GM06990 (cell line): ENCODE measurements around the gene CSAG1.
"Not testable (repeated sequence)": the region's sequence is repeated elsewhere in the genome, so short reads cannot be mapped to it uniquely, and the experiment has no call there.

Experiments used
- DNase-seq: peaks from one replicate; pipeline ENCODE4 v3.0.0-alpha.2; 2011; ENCODE audit not compliant: insufficient read length; ENCODE audit errors: extremely low read depth
- H3K27me3 ChIP-seq: replicated peaks from 2 replicates; pipeline ENCODE4 v1.6.0; 2011; ENCODE audit warnings: low read length; ENCODE audit not compliant: control insufficient read depth, insufficient read depth
- H3K36me3 ChIP-seq: 2 replicates; pipeline ENCODE4 v1.5.1; 2011; ENCODE audit warnings: low read length; ENCODE audit not compliant: control insufficient read depth, insufficient read depth
- H3K4me3 ChIP-seq: replicated peaks from 2 replicates; pipeline ENCODE4 v1.5.1; 2011; ENCODE audit warnings: low read depth, mild to moderate bottlenecking, control low read depth, low read length
- TF ChIP-seq, protein P1 (sequence below): IDR thresholded peaks from 2 replicates; pipeline ENCODE4 v1.5.1; 2011; ENCODE audit warnings: low read length, control low read depth, mild to moderate bottlenecking, inconsistent platforms; ENCODE audit not compliant: insufficient read depth, poor library complexity, severe bottlenecking

The CSAG1 gene

DNA sequence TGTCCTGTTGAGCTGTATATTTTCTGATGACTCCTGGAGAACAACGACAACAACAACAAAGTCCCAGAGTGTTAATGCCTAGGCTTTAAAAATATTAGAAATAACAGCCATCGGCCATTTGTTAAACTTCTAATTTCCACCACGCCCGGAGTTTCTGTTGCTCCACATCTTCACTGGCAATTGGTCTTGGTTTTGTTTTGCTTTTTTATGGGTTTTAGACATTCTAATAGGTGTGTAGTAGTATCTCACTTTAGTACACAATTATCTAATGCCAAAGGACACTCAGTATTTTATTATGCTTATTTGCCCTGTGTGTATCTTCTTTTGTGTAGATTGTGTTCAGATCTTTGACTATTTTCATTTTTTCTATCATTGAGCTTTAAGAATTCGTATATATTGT is 5.0 kb upstream of the CSAG1 start:
- H3K36me3 ChIP-seq = no peaks in the 10 kb centered on the region
- H3K4me3 ChIP-seq = no peak overlapping the region
- DNase-seq = no peak
- H3K27me3 ChIP-seq = no peaks in the 10 kb centered on the region
- TF ChIP-seq, protein P1, sequence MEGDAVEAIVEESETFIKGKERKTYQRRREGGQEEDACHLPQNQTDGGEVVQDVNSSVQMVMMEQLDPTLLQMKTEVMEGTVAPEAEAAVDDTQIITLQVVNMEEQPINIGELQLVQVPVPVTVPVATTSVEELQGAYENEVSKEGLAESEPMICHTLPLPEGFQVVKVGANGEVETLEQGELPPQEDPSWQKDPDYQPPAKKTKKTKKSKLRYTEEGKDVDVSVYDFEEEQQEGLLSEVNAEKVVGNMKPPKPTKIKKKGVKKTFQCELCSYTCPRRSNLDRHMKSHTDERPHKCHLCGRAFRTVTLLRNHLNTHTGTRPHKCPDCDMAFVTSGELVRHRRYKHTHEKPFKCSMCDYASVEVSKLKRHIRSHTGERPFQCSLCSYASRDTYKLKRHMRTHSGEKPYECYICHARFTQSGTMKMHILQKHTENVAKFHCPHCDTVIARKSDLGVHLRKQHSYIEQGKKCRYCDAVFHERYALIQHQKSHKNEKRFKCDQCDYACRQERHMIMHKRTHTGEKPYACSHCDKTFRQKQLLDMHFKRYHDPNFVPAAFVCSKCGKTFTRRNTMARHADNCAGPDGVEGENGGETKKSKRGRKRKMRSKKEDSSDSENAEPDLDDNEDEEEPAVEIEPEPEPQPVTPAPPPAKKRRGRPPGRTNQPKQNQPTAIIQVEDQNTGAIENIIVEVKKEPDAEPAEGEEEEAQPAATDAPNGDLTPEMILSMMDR = no peak

DNA sequence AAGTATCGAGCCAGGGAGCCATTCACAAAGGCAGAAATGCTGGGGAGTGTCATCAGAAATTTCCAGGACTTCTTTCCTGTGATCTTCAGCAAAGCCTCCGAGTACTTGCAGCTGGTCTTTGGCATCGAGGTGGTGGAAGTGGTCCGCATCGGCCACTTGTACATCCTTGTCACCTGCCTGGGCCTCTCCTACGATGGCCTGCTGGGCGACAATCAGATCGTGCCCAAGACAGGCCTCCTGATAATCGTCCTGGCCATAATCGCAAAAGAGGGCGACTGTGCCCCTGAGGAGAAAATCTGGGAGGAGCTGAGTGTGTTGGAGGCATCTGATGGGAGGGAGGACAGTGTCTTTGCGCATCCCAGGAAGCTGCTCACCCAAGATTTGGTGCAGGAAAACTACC is 3.0 kb upstream of the CSAG1 start:
- H3K4me3 ChIP-seq, DNase-seq, H3K27me3 ChIP-seq, H3K36me3 ChIP-seq: not testable (repeated sequence)

DNA sequence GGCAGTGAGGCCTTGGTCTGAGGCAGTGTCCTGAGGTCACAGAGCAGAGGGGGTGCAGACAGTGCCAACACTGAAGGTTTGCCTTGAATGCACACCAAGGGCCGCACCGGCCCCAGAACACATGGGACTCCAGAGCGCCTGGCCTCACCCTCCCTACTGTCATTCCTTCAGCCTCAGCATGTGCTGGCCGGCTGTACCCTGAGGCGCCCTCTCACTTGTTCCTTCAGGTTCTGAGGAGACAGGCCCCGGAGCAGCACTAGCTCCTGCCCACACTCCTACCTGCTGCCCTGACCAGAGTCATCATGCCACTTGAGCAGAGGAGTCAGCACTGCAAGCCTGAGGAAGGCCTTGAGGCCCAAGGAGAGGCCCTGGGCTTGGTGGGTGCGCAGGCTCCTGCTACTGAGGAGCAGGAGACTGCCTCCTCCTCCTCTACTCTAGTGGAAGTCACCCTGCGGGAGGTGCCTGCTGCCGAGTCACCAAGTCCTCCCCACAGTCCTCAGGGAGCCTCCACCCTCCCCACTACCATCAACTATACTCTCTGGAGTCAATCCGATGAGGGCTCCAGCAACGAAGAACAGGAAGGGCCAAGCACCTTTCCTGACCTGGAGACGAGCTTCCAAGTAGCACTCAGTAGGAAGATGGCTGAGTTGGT is 2.5 kb upstream of the CSAG1 start:
- H3K36me3 ChIP-seq = no peaks in the 10 kb centered on the region
- no peak for DNase-seq
- no peaks in the 10 kb centered on the region for H3K27me3 ChIP-seq
- TF ChIP-seq, protein P1 = no peak
- H3K4me3 ChIP-seq = no peak overlapping the region

DNA sequence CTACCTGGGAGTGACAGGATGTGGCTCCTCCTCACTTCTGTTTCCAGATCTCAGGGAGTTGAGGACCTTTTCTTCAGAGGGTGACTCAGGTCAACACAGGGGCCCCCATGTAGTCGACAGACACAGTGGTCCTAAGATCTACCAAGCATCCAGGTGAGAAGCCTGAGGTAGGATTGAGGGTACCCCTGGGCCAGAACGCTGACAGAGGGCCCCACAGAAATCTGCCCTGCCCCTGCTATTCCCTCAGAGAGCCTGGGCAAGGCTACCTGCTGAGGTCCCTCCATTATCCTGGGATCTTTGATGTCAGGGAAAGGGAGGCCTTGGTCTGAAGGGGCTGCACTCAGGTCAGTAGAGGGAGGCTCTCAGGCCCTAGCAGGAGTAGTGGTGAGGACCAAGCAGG is 1.6 kb upstream of the CSAG1 start:
- Histone ChIP-seq H3K36me3 (no peaks in the 10 kb centered on the region), H3K27me3 (no peaks in the 10 kb centered on the region), H3K4me3 (no peak overlapping the region)
- TF ChIP-seq, protein P1 = no peak
- no peak for DNase-seq

DNA sequence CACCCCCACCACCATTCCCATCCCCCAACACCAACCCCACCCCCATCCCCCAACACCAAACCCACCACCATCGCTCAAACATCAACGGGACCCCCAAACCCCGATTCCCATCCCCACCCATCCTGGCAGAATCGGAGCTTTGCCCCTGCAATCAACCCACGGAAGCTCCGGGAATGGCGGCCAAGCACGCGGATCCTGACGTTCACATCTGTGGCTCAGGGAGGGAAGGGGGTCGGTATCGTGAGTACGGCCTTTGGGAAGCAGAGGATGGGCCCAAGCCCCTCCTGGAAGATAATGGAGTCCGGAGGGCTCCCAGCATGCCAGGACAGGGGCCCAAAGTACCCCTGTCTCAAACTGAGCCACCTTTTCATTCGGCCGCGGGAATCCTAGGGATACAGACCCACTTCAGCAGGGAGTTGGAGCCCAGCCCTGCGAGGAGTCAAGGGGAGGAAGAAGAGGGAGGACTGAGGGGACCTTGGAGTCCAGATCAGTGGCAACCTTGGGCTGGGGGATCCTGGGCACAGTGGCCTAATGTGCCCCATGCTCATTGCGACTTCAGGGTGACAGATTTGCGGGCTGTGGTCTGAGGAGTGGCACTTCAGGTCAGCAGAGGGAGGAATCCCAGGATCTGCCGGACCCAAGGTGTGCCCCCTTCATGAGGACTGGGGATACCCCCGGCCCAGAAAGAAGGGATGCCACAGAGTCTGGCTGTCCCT is 780 bp upstream of the CSAG1 start:
- H3K27me3 ChIP-seq, DNase-seq: not testable (repeated sequence)

DNA sequence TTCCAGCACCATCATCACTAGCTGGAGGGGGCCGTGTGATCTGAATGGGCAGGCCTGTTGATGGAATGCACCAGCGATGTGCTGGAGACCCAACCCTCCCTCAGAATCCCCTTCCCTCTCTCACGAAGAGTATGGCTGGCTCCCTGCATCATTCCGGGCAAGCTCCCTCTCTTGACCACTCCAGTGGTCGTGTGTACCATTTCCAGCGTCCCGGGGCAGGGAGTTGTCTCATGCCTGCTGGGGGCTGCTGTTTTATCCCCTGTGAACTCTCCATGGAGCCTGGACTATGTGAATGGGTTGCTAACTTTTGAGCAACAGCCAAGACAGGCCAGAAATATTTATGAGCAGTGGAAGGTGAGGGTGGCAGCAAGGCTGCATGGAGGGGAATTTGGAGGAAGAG is 8.1 kb downstream of the CSAG1 start:
- TF ChIP-seq, protein P1 = no peak
- Histone ChIP-seq H3K36me3 (no peaks in the 10 kb centered on the region), H3K27me3 (no peaks in the 10 kb centered on the region), H3K4me3 (no peak overlapping the region)
- DNase-seq = no peak

More for the DNA sequence above, 780 bp upstream of the CSAG1 start:
- not testable (repeated sequence) for H3K4me3 ChIP-seq, H3K36me3 ChIP-seq

DNA sequence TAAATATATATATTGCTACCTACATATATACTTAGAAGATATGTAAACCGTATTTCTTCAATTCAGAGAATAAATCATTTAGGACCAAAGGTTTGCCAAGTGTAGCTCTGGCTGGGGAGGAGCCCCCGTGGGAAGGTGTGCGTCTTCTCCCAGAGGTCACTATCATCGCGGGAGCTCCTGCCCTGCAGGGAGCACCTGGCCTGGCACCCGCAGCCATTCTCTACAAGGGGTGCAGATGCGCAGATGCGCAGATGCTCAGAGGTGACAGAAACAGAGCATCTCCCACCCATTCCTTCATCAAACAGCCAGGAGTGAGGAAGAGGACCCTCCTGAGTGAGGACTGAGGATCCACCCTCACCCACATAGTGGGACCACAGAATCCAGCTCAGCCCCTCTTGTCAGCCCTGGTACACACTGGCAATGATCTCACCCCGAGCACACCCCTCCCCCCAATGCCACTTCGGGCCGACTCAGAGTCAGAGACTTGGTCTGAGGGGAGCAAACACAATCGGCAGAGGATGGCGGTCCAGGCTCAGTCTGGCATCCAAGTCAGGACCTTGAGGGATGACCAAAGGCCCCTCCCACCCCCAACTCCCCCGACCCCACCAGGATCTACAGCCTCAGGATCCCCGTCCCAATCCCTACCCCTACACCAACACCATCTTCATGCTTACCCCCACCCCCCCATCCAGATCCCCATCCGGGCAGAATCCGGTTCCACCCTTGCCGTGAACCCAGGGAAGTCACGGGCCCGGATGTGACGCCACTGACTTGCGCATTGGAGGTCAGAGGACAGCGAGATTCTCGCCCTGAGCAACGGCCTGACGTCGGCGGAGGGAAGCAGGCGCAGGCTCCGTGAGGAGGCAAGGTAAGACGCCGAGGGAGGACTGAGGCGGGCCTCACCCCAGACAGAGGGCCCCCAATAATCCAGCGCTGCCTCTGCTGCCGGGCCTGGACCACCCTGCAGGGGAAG is 19.4 kb downstream of the CSAG1 start, which contains the start of gene MAGEA2B:
Gene MAGEA2B, plus strand, starts transcription at position 814 of the 973 bp plus-strand sequence. CDS start 2,479 bp downstream, outside the sequence.
- H3K4me3 ChIP-seq, H3K36me3 ChIP-seq, H3K27me3 ChIP-seq, DNase-seq: not testable (repeated sequence)

DNA sequence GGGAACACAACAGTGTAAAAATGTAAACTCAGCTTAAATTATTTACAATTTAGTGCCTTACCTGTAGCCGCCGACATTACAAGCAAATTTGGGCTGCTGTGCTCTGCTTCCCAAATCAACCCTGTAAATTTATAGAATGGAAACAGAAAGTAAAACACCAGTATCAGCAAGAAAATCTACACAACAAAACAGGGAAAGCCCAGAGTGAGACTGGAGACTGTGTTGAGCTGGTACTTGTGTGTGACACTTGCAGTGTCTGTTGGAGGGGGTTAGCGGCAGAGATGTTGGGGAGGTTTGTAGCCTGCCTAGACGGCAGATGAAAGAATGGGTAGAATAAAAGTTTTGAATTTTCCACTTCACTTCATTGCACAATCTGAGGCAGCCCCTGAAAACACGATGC is 20.3 kb downstream of the CSAG1 start:
- not testable (repeated sequence) for H3K27me3 ChIP-seq, H3K36me3 ChIP-seq, H3K4me3 ChIP-seq, DNase-seq

DNA sequence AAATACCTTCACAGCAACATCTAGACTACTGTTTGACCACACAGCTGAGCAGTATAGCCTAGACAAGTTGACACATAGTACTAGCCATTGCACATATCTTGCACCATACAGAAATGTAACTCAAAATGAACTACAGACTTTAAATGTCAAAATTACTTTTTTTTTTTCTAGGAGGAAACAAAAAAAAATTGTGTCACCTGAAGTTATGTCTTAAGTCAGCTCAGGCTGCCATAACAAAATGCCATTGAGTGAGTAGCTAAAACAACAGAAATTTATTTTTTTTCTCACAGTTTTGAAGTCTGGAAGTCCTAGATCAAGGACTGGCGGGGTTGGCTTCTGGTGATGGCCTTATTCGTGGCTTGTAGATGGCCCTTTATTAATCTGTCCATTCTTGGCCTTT is 24.3 kb downstream of the CSAG1 start, which contains the start of gene CSAG2:
Gene CSAG2, minus strand, starts transcription at position 101 of the 400 bp plus-strand sequence. CDS start 161 bp downstream, outside the sequence.
- not testable (repeated sequence) for DNase-seq, H3K36me3 ChIP-seq, H3K4me3 ChIP-seq, H3K27me3 ChIP-seq
